ENCODE data around the gene YWHAB. TPM values are rescaled to one million over a fixed set of nuclear protein-coding genes. Genes with fewer than 3 reads are reported as not detected.

YWHAB gene
- total and polyA plus RNA-seq, 2 donors (not counting 1 experiment from before 2014, with no cell fraction given), result 89.7 to 321 TPM

- H3K4me2 ChIP-seq (ENCODE audit: extremely low read depth, insufficient read depth, low read length), result no peak overlapping the region
- no peak overlapping the region for H2AFZ ChIP-seq (ENCODE audit: low read length)
- TF ChIP-seq EZH2 (IDR thresholded peaks at IDR 0.05; ENCODE audit: low read length, missing control alignments), result no peak
- no peak for TF ChIP-seq CTCF (conservative IDR thresholded peaks at IDR 0.05 in 1 of 2, IDR thresholded peaks at IDR 0.05 in 1 of 2; ENCODE audit: low read depth in 1 of 2, low read length in 2 of 2)
- H4K20me1 ChIP-seq (ENCODE audit: control insufficient read depth, extremely low read depth, insufficient read depth, low read length), result no peaks in the 10 kb centered on the region
- H3K27me3 ChIP-seq (ENCODE audit: control insufficient read depth, insufficient read depth, low read length), result no peaks in the 10 kb centered on the region
- H3K9ac ChIP-seq (ENCODE audit: insufficient read depth, low read length), result no peak overlapping the region
- H3K9me3 ChIP-seq (ENCODE audit: control insufficient read depth, insufficient read depth, low read depth, low read length), result no peaks in the 10 kb centered on the region
- DNase-seq (ENCODE audit: low read depth in 2 of 2), result no peak
- H3K79me2 ChIP-seq (ENCODE audit: control insufficient read depth, insufficient read depth, low read length), result peaks cover 24% of the 10 kb centered on the region
- peaks cover 14% of the 10 kb centered on the region for H3K36me3 ChIP-seq (ENCODE audit: control insufficient read depth, insufficient read depth, low read length)
- peaks cover 6% of the 10 kb centered on the region for H3K4me1 ChIP-seq (ENCODE audit: control insufficient read depth, extremely low read depth, insufficient read depth, low read length)
- no peak overlapping the region for H3K4me3 ChIP-seq (replicated peaks in 1 of 4; ENCODE audit: control extremely low read depth in 1 of 4, insufficient read depth in 1 of 4, low read depth in 3 of 4, low read length in 4 of 4)
- no peak overlapping the region for H3K27ac ChIP-seq (ENCODE audit: insufficient read depth, low read length)
Measured at GRCh38 chr20:44956410-44956809, 70.9 kb downstream of the YWHAB start.

Other genes starting within 250 kb of the YWHAB start
- gene ADA, start 234.0 kb upstream of the YWHAB start, total RNA-seq, result 5.4 and 6.9 TPM in 2 replicates
- 3.8 and 21.9 TPM in 2 replicates for gene ADA, start 234.0 kb upstream of the YWHAB start, polyA plus RNA-seq
- 21.1 and 31.4 TPM in 2 replicates for gene CCN5, start 170.3 kb upstream of the YWHAB start, total RNA-seq
- 1.6 and 122 TPM in 2 replicates for gene CCN5, start 170.3 kb upstream of the YWHAB start, polyA plus RNA-seq
- gene KCNK15, start 139.8 kb upstream of the YWHAB start, total RNA-seq, result 1.8 and 4.1 TPM in 2 replicates
- 0.03 and 2.2 TPM in 2 replicates for gene KCNK15, start 139.8 kb upstream of the YWHAB start, polyA plus RNA-seq
- under 0.01 TPM in 2 replicates for gene RIMS4, start 75.2 kb upstream of the YWHAB start, total RNA-seq
- gene RIMS4, start 75.2 kb upstream of the YWHAB start, polyA plus RNA-seq, result 0.03 TPM in 1 of 2 replicates, not detected in the other
- gene PABPC1L, start 24.4 kb downstream of the YWHAB start, total RNA-seq, result 6.7 and 11.9 TPM in 2 replicates
- 11.6 and 17.8 TPM in 2 replicates for gene PABPC1L, start 24.4 kb downstream of the YWHAB start, polyA plus RNA-seq
- 10.5 and 15.5 TPM in 2 replicates for gene TOMM34, start 74.7 kb downstream of the YWHAB start, total RNA-seq
- gene TOMM34, start 74.7 kb downstream of the YWHAB start, polyA plus RNA-seq, result 25.6 and 58.7 TPM in 2 replicates
- gene STK4, start 80.8 kb downstream of the YWHAB start, total RNA-seq, result 22.9 and 31.7 TPM in 2 replicates
- gene STK4, start 80.8 kb downstream of the YWHAB start, polyA plus RNA-seq, result 19.0 and 23.4 TPM in 2 replicates
- 0.26 and 0.50 TPM in 2 replicates for gene KCNS1, start 215.4 kb downstream of the YWHAB start, total RNA-seq
- 0.24 and 0.33 TPM in 2 replicates for gene KCNS1, start 215.4 kb downstream of the YWHAB start, polyA plus RNA-seq
- gene WFDC5, start 229.5 kb downstream of the YWHAB start, total RNA-seq, result not detected in 2 replicates
- gene WFDC5, start 229.5 kb downstream of the YWHAB start, polyA plus RNA-seq, result not detected in 2 replicates
- not detected in 2 replicates for gene WFDC12, start 238.8 kb downstream of the YWHAB start, total RNA-seq
- gene WFDC12, start 238.8 kb downstream of the YWHAB start, polyA plus RNA-seq, result not detected in 2 replicates

Measured in fibroblast of lung (primary cell).